AG09309 (cell line): ENCODE measurements around the gene PDE4D.

ENCODE experiments used
- DNase-seq: peaks from one replicate; pipeline ENCODE4 v3.0.0-alpha.2; 2010; ENCODE audit warnings: low read depth
- H3K4me3 ChIP-seq: 2 replicates; pipeline ENCODE4 v1.5.1; 2011; ENCODE audit warnings: mild to moderate bottlenecking, low read depth, low read length, moderate library complexity; ENCODE audit not compliant: control insufficient read depth
- TF ChIP-seq, protein P1 (sequence below): IDR thresholded peaks from 2 replicates; pipeline ENCODE4 v1.5.1; 2011; ENCODE audit warnings: mild to moderate bottlenecking, low read depth, low read length, inconsistent platforms; ENCODE audit not compliant: insufficient read depth, control insufficient read depth; ENCODE audit errors: missing control alignments

The PDE4D gene

DNA sequence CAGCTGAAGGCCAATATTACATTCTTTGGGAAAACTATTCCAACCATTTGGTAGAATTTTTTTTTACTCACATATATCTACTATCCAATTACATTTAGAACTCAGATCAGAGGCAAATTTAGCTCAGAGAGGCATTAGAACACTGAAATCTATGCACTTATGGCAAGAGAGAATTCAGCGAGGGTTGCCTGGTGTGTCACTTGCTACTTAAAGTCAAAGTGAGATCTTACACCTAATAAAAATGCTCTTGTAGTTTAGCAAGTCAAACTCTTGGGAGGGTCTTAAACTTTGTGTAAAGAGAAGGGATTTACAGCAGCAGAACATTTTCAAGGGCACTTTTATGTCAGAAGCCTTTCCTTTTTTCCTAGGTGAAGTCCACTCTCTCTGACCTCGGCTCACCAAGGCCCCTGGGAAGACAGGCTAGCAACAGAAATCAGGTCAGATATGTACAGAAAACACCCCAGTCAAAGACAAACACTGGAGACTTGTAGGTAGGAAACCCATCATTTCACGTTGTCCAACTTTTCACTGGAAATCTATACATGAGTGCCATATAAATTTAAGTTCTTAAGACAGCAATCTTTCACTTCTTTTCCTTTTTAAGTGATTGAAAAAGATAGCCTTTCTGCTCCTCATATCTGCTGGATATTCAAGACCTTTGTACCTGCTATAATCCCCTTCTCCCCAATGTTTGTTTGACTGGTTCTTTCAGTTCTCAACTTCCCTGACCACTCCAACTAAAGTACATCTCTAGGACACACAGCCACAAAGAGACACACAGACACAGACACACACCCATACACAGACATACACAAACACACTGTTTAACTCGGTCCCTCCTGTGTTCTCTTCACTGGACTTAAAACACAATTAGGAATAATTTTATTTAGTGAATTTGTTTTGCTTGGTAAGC lies 635.8 kb downstream of the PDE4D start:
- no peak for DNase-seq
- no peak overlapping the region for H3K4me3 ChIP-seq
- TF ChIP-seq, protein P1, sequence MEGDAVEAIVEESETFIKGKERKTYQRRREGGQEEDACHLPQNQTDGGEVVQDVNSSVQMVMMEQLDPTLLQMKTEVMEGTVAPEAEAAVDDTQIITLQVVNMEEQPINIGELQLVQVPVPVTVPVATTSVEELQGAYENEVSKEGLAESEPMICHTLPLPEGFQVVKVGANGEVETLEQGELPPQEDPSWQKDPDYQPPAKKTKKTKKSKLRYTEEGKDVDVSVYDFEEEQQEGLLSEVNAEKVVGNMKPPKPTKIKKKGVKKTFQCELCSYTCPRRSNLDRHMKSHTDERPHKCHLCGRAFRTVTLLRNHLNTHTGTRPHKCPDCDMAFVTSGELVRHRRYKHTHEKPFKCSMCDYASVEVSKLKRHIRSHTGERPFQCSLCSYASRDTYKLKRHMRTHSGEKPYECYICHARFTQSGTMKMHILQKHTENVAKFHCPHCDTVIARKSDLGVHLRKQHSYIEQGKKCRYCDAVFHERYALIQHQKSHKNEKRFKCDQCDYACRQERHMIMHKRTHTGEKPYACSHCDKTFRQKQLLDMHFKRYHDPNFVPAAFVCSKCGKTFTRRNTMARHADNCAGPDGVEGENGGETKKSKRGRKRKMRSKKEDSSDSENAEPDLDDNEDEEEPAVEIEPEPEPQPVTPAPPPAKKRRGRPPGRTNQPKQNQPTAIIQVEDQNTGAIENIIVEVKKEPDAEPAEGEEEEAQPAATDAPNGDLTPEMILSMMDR = no peak

DNA sequence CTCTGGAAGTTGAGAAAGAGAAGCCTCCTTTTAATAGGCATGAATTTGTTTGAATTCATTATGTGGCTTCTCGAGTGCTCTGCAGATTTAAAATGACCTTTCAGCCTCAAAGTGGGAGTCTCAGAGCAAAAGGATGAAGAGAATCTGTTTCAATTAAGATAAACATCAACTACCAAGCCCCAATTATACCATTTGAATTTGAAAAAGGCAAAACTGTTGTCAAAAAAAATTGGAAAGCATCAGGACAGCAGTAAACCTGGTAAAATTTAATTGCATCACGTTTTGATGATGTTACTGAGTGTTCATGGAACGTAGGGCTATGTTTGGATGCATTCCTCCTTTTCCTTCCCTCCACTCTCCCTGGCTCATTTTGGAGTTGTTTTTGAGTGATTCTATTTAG lies 637.2 kb downstream of the PDE4D start:
- H3K4me3 ChIP-seq = no peak overlapping the region
- no peak for DNase-seq
- TF ChIP-seq, protein P1 = no peak

DNA sequence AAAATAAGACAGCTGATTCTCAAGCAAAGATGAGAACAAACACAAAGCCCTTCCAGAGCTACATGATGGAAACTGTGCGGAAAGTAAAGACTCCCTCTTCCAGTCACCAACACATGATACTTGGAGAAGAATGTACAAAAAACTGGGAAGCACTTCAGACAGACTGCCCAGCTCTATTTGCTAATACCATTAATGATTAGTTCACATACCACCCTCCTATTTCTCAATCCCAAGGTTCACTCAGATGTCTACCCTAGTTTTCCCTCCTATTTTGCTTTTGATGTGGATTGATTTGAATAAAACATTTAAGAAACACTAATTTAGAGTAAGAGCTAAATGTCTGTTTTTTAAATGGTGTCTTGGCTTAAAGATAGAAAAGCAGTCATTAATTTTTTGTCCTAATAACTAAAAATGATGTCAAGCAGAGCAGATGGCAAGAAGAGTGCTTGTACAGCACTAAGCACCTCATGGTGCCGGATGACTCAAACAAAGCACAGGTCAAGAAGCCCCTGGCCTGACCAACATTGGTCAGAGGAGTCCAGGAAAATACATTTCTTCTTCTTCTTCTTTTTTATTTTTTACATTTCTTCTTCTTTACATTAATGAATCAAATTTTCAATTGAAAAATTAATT lies 639.4 kb downstream of the PDE4D start:
- H3K4me3 ChIP-seq = no peak overlapping the region
- no peak for DNase-seq
- TF ChIP-seq, protein P1 = no peak

DNA sequence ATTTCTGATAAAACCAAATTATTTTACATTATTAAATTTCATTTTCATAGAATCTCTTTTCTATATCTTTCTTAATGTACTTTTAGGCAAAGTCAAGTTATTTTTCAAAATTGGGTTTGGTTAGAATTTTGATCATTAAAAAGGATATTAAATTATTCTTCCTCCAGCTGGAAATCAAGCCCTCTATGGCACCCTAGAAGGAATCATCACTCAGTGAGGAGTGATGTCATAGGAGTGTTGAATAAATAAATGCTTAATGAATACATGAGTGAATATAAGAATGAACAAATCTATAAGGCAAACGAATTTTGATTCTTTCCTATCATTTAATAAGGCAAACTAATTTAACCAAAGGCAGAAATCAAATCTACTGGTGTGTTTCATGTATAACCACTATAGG lies 639.9 kb downstream of the PDE4D start:
- no peak for DNase-seq
- no peak overlapping the region for H3K4me3 ChIP-seq
- TF ChIP-seq, protein P1 = no peak

DNA sequence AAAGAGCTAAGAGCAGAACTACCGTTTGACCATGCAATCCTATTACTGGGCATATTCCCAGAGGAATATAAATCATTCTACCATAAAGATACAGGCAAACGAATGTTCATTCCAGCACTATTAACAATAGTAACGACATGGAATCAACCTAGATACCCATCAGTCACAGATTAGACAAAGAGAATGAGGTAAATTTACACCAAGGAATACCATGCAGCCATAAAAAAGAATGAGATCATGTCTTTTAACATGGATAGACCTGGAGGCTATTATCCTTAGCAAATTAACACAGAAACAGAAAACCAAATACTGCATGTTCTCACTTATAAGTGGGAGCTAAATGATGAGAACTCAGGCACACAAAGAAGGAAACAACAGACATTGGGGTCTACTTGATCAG lies 641.9 kb downstream of the PDE4D start:
- TF ChIP-seq, protein P1 = no peak
- no peak overlapping the region for H3K4me3 ChIP-seq
- DNase-seq = no peak

DNA sequence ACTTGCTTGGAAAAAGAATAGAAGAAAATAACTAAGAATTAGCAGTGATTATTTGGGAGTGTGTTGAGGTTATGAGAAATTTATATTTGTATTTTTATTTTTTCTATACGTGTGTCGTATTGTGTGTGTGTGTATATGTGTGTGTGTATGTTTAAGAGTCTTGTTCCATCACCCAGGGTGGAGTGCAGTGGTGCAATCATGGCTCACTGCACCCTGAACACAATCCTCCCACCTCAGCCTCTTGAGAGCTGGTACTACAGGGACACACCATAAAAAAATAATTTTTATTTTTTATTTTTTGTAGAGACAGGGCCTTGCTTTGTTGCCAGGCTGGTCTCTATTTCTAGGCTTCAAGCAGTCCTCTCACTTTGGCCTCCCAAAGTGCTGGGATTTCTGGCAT lies 643.8 kb downstream of the PDE4D start:
- TF ChIP-seq, protein P1 = no peak
- no peak for DNase-seq
- no peak overlapping the region for H3K4me3 ChIP-seq
